Amniotic stem cell (primary cell): ENCODE data around the gene ZNF264.
"Not testable (repeated sequence)": the region's sequence is repeated elsewhere in the genome, so short reads cannot be mapped to it uniquely, and the experiment has no call there.

Source experiments
- DNase-seq: peaks from one replicate; lab custom pipeline; 2025; lab: John Stamatoyannopoulos, UW

Gene ZNF264

DNA sequence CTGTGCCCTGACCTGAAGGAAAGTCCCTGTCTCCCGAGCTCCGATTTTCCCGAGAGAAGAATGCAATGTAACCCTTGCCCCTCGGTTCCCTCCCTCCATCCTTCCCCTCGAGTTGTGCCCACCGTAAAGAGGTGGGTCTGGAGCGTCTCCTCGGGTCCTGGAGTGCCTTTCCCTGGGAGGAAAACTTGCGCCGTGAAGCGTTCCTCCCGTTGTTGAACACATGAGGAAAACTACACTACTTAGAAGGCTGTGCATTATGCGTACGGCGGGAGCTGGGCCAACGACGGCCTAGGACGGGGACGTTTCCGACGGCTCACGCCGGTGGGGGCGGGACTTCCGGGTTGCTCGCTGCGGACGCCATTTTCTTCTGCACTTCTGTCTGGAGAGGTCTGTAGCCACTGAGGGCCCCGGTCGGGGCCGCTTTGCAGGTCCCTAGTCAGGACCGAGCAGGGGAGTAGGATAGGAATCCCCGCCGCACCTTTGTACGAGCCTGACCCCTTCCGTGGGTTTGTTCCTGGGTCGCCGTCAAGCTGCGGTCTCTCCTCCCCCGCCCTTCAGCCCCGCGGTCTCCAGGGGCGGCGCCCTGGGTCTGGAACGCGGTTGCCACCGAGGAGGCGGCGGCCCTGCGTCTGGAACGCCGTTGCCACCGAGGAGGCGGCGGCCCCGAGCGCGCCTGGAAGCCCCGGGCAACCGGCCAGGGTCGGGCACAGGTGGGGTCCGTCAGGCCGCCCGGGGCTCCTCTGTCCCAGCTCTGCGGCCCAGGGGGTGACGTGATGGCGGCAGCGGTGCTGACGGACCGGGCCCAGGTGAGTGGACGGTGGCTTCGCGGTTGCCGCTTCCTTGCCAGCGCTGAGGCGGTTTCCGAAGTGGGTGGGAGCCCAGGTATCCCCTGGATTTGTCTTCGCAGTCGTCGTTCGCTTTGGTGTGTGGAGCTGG, at the start of gene ZNF264:
Gene ZNF264 (plus strand): TSS at position 360 of the 936 bp plus-strand sequence. CDS start 414 bp downstream, at position 774.
- peak; percentile 63 for DNase-seq

DNA sequence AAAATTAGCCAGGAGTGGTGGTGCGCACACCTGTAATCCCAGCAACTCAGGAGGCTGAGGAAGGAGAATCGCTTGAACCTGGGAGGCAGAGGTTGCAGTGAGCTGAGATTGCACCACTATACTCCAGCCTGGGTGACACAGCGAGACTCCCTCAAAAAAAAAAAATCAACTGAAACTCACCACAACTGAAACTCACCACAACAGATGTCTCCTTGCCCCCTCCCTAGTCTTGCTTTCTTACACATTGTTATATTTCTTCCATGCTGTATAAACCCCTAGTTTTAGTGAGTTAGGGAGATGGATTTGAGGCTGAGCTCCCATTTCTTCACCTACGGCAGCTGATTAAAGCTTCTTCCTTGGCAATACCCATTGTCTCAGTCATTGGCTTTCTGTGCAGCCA, 49.6 kb upstream of the ZNF264 start:
- no peak for DNase-seq

DNA sequence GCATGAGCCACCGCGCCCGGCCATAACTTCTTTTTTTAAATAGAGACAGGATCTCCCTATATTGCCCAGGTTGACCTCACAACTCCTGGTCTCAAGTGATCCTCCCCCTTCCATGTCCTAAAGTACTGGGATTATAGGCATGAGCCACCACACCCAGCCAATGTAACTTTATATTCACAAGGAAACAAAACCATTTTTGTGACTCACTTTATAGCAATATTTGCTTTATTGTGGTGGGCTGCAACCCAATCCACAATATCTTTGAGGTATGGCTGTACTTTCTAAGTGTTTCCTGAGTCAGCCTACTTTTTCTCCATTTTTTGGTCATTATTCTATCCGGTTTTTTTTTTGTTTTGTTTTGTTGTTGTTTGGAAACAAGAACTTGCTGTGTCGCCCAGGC, 38.4 kb upstream of the ZNF264 start:
- DNase-seq = no peak

DNA sequence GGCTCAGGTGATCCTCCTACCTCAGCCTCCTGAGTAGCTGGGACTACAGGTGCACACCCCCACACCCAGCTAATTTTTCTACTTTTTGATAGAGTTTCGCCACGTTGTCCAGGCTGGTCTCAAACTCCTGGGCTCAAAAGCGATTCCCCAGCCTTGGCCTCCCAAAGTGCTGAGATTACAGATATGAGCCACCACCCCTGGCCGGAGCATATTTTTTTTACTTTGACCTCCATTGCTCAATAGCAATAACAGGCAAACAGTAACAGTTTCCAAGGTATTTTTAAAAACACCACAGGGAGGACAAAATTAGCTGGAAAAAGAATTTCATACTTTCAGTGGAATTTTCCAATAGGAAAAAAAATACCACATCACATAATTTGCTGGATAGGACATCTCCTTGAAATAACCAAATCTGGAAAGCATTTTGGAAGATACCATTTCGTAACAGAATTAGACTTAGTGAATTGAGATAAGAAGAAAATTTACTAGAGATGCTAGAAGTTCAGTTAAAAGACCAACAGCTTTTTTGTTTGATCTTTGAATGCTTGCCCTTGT, 29.2 kb upstream of the ZNF264 start:
- no peak for DNase-seq

GRCh38 chr19:57165846-57166245, 25.5 kb upstream of the ZNF264 start:
- no peak for DNase-seq

DNA sequence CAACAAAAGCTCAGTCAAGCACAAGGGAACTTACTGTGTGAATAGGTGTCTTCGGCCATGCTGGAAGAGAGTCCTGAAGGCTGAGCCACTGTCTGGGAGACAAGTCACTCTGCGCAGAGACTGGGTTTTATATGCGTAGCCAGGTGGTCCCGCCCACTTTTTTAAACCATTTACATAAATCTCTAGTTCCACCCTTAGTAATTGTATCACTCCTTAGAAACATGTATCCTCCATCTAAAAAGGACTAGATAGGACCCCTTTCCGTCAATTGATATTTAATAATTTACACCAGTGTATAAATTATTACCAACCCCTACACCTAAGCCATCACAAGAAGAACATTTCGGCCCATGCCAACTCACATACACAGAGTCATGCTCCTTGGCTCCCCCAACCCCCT, 23.9 kb upstream of the ZNF264 start, which contains the start of gene DUXA:
Gene DUXA (minus strand): TSS at position 101 of the 400 bp plus-strand sequence. CDS start 42 bp downstream, at position 59.
- no peak for DNase-seq

DNA sequence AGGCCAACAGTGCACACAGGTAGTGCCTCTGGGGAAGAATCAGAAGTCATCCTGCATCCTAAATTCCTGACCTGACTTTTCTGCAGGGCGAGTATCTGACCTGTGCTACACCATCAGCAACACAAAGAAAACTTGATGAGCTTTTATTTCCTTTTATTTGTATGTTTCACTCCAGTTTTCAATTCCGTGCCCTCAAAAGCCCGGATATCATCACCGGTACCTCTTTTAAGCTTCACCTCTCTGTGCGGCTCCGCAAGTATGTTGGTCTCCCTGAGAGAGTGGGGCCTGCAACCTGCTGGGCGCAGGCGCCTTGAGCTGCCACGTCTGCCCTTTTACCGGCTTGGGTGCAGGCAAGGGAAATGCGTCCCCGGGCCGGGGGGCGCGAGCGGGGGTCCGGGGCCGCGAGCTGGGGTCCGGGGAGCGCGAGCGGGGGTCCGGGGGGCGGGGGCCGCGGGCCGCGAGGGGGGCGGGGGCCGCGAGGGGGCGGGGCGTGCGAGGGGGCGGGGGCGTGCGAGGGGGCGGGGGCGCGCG, 19.7 kb upstream of the ZNF264 start:
- DNase-seq = no peak

DNA sequence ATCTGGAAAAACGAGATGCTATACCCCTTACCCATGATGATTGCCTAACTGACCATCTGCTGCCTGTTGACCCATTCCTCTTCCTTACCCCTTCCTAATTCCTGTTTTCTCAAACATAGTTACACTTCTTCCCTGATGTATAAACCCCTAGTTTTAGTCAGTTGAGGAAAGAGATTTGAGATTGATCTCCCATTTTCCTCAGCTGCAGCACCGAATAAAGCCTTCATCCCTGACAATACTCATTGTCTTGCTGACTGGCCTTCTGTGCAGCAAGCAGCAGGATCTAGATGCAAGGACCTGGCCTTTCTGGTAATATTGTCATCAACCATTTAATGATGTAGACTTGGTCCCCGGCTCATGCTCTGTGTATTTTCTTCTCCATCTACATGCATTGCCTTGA, 999 bp upstream of the ZNF264 start:
- DNase-seq = no peak

- no peak for DNase-seq
Measured at GRCh38 chr19:57192077-57192420, 749 bp downstream of the ZNF264 start.

DNA sequence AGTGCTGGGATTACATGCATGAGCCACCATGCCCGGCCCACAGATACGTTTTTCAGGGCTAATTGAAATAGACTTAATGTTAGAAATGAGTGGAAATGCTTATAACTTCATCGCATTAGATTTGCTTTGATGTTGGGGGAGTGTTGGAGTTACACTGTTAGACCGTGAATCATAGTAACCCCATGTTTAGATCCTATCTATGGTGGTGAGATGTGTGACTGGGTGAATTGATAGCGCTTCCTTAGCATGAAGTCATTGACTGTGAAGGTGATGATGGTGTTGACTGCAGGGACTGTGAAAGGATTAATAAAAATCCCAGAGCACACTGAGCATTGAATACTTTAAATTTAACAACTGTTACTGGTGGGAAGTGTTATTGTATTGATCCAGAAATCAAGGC, 1.7 kb downstream of the ZNF264 start:
- DNase-seq = no peak

DNA sequence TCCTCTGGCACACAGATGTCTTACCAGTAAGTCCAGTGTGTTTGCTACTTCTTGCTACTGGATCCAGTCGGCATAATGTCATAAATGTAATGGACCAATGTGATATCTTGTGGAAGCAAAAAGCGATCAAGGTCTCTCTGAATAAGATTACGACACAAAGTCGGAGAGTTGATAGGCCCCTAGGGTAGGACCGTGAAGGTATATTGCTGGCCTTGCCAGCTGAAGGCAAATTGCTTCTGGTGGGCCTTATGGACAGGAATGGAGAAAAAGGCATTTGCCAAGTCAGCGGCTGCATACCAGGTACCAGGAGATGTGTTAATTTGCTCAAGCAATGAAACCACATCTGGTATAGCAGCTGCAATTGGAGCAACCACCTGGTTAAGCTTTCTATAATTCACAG, 6.6 kb downstream of the ZNF264 start:
- DNase-seq = not testable (repeated sequence)

GRCh38 chr19:57202160-57202559, 10.9 kb downstream of the ZNF264 start:
- no peak for DNase-seq

DNA sequence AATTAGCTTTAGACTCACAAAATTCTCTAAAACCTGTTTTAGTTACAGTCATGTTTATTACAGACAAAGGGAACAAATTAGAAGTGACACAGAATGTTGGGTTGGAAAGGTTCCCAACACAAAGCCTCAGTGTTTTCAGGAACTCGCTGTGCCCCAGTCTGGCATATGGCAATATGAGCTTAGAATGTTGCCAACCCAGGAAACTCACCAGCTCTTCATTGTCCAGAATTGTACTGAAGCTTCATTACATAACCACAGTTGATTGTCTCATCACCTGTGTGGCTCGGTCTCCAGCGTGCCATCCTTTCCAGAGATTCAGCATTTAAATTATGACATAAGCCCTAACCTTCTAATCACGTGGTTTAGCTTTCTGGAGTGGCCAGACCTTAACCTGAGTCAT, 19.1 kb downstream of the ZNF264 start:
- no peak for DNase-seq

DNA sequence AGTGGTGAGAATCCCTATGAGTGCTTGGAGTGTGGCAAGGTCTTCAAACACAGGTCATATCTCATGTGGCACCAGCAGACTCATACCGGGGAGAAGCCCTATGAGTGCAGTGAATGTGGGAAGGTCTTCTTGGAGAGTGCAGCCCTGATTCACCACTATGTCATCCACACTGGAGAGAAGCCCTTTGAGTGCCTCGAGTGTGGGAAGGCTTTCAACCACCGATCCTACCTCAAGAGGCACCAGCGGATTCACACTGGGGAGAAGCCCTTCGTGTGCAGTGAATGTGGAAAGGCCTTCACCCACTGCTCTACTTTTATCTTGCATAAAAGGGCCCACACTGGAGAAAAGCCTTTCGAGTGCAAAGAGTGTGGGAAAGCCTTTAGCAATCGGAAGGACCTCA, 20.8 kb downstream of the ZNF264 start:
- no peak for DNase-seq

DNA sequence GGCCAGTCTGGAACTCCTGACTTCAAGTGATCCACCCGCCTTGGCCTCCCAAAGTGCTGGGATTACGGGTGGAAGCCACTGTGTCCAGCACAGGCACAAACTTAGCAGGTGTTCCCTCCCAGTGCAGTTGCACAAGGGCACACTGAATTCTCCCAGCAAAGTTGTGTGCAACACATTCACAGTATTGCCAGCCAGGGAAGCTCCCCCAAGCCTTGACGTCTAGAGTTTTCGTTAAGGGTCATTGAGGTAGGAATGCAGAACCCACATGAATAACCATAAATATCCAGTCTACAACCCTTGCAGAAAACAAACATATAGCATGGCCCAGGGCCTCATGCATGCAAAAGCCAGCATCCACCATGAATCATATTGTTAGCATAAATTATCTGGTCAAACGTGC, 36.2 kb downstream of the ZNF264 start:
- DNase-seq = no peak

DNA sequence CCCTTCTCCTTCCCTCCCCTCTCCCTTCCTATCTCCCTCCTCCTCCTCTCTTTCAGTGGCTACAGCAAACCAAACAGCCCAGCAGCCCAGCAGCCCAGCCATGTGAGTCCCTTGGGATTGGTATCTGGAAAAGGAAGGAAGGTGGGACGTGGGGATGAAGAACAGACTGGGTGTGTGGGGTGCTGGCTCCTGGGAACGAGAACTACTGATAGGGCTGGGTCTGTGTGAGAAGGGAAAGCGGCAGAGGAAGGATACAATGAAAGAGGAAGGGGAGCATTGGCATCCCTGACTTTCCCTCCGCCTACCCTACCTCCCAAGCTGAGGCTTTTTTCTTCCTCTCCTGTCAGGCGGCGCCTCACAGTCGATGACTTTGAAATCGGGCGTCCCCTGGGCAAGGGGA, 40.4 kb downstream of the ZNF264 start:
- no peak for DNase-seq

DNA sequence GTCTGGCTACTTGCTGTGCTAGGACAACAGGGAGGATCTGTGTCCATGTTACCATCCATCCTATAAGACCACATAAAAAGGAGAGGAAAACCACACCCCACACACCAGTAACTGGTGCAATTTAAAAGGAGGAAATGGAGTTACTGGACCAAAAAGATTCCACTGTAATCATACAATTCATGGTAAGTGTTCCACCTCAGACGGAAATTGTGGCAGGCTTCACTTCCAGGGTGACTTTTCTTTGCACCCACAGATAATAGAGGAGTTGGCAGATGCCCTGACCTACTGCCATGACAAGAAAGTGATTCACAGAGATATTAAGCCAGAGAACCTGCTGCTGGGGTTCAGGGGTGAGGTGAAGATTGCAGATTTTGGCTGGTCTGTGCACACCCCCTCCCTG, 41.9 kb downstream of the ZNF264 start:
- no peak for DNase-seq

DNA sequence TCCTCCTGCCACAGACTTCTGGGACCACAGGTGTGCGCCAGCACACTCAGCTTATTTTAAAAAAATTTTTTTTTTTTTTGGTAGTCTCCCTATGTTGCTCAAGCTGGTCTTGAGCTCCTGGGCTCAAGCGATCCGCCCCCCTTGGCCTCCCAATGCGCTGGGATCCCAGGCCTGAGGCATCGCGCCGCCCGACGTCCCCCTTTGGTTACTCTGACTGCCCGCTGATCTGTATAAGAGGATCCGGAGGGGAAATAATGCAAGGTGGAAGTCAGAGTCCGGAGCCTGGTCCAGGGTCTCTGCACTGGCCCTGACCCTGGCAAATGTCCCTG, 48.6 kb downstream of the ZNF264 start:
- no peak for DNase-seq

- peak; percentile 69 for DNase-seq
Measured at GRCh38 chr19:57240311-57241090, 49.2 kb downstream of the ZNF264 start, which contains the start of gene ZNF805. Gene ZNF805, plus strand, starts transcription at chr19:57240632. Its CDS starts 260 bp downstream, at chr19:57240892.

- DNase-seq = no peak
Measured at GRCh38 chr19:57241176-57241575, 49.9 kb downstream of the ZNF264 start.

DNA sequence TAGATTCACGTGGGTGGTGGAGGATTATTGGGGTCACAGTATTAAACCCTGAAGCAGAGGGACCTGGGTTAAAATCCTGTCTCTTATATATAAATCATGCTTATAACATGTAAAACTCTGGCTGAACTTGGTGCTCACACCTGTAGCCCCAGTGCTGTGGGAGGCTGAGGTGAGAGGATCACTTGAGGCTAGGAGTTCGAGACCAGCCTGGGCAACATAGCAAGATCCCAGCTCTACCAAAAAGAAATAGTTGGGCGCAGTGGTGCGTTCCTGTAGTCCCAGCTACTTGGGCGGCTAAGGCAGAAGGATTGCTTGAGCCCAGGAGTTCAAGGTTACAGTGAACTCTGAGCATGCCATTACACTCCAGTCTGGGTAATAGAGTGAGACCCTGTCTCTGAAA, 51.5 kb downstream of the ZNF264 start:
- DNase-seq = no peak

DNA sequence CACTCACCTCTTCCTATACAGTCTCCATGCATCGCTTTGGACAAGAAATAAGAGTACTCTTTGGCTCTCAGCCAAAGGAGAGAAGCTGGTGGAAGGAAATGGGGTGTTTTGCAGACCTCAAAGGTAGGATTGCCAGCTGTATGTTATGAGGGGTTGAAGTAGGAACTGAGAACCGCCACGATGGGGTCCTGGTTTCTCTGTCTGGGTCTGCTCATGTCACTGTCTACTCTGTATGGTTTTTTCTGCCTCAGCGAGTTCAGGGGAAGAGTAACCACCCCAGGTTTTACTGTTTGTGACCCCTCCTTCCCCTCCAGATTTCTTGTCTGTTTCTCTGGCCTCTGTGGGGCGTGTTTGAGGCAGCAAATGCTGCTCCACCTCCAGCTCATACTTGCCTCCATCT, 53.2 kb downstream of the ZNF264 start:
- no peak for DNase-seq

- no peak for DNase-seq
Measured at GRCh38 chr19:57245066-57245465, 53.8 kb downstream of the ZNF264 start.
